ENCODE measurements around the gene OLFML2A.

Gene OLFML2A

DNA sequence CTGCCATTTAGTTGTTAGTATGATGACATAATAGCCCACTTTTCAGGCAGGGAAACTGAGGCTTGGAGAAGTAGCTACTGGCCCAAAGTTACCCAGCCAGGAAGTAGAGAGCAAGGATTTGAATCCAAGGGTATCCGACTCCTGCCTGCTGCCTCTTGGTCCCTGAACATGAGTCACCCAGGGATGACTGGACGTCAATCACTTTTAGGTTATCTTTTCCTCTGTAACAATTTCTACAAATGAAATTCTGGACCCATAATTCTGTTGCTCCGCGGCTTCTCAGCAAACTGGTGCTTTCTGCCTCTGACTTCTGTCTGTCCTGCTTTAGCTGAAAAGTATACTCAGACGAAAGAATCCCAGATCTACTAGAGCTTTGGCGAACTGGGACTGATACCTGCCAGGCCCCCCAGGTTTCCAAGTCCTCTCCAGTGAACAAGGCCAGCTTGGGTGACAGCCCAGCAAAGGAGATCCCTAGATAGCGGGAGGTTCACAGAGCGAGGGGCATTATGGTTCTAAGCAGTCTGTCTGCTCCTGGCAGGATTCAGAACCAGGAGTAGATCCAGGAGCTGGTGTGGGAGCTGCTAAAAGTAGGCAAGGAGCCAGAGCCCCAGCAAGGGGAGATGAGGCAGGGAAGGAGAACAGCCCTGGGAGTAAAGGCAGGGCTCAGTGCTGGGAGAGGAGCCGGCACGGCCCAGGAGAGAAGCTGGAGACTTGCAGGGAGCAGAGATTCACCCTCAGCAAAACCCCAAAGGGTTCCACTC lies 20.6 kb downstream of the OLFML2A start:
- DNase-seq (ENCODE audit: low read depth, low spot score) = no peak

DNA sequence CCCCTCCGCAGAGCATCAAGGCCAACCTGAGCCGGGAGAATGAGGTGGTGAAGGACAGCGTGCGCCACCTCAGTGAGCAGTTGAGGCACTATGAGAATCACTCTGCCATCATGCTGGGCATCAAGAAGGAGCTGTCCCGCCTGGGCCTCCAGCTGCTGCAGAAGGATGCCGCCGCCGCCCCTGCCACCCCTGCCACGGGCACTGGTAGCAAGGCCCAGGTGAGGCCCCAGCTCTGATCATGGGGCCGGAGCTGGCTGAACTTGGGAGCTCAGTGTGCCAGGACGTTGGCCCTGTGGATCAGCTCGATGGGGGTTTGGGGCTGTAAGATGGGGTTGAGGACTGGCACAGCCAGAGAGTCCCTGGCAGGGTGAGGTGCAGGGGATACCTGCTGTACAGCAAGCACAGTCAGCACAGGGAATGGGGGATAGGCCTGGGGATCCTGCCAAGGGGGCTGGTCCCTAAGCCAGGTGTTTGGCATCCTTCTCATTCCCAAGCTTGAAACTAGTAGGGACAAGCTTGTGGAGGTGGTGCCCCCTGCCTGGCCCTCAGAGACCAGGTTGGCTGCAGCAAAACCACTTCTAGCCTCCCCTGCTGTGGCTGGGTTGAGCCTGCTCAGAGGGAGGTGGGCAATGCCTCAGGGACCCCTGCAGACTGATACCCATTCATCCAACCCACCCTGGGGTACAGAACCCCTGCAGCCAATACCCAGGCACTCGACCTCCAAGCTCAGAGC lies 22.5 kb downstream of the OLFML2A start:
- DNase-seq (ENCODE audit: low read depth, low spot score) = no peak

DNA sequence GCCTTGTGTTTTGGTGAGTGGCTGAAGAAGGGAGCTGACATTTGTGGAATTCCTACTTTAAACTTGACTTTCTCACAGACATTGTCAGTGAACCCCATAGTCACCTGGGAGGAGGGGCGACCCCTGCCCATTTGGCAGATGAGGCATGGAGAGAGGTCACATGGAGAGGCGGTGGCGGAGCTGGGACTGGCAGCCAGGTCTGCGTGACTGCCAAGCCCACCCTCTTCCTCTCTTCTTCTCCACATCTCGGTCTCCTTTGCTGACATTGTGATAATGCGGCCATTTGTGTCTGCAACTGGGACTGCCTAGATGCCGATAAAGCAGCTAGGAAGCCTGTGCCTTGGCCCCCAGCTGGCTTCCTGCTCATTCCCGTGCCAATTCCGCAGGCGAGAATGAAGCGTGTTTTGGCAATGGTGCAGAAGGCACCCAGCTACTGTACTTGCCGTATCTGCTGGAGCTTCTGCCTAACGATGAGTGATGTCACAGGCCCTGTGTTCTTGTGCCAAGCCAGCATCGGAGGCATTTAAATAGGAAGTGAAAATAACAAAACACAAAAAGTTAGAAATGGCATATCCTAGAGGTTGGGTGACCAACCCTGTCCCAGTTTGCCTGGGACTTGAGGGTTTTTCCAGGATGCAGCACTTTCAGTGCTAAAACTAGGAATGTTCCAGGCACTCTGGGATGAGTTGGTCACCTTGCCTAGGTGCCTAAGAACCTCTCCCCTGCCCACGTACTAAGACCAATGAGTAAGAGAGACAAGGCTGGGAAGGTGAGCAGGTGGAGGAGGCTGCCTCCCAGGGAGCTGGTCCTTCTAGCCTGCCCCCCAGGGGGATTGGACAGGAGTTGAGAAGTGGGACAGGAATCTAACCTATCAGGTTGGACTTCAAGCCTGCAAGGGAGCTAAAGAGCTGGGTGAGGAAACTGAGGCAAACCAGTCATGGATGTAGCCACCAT lies 23.6 kb downstream of the OLFML2A start:
- DNase-seq (ENCODE audit: low read depth, low spot score) = no peak

DNA sequence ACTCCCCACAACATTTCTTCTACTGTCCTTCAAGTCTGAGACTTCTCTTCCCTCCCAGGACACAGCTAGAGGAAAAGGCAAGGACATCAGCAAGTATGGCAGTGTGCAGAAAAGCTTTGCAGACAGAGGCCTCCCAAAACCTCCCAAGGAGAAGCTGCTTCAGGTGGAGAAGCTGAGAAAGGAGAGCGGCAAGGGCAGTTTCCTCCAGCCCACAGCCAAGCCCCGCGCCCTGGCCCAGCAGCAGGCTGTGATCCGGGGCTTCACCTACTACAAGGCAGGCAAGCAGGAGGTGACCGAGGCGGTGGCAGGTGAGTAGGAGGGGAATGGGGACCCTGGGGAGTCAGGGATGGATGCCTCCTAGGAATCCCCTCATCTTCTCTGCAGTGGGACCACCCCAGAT lies 24.4 kb downstream of the OLFML2A start:
- no peak for DNase-seq (ENCODE audit: low read depth, low spot score)

DNA sequence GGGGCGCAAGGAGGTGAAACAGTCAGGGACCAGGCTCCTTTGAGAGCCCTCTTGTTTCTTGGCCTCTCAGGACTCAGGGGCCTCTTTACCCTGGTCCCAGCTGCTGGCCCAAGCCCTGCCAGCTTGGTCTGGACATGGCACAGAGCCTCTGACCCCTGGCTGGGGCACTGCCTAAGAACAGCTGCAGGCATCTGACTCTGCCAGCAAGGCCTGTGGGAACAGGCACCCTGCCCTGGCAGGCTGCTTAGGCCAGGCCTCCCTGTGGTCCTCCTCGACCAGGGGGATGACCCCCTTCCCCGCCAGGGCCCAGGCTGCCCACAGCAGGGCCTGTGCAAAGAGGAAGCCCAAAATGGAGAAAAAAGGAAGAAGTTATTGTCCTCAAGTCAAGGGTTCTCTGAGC lies 25.5 kb downstream of the OLFML2A start:
- no peak for DNase-seq (ENCODE audit: low read depth, low spot score)

DNA sequence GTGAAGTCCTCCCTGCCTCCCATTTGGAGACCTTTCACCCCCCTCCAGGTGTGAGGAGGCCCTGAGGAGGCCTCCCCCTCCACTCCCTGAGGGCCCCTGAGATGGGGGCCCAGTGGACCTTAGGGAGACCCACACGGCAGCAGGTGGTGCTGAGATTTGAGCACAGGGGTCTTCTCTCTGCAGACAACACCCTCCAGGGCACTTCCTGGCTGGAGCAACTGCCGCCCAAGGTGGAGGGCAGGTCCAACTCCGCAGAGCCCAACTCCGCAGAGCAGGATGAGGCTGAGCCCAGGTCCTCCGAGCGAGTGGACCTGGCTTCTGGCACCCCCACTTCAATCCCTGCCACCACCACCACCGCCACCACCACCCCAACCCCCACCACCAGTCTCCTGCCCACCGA lies 27.0 kb downstream of the OLFML2A start:
- no peak for DNase-seq (ENCODE audit: low read depth, low spot score)

DNA sequence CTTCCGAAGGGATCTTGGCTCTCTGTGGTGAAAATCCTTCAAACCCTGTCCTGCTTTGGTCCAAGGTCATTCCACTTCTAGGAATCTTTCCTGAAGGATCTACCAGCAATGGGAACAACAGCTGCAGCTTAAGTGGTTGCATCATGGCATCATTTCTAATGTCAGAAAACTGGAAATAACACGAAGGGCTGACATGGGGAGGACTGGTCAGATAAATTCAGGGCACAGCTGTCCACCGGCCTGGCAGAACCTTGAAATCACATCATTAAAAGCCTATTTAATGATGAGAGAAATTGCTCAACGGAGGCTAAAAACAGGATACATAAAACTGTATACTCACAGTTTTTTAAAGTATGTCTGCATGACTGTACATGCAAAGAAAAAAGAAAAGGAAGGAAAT lies 28.3 kb downstream of the OLFML2A start:
- DNase-seq (ENCODE audit: low read depth, low spot score) = no peak

DNA sequence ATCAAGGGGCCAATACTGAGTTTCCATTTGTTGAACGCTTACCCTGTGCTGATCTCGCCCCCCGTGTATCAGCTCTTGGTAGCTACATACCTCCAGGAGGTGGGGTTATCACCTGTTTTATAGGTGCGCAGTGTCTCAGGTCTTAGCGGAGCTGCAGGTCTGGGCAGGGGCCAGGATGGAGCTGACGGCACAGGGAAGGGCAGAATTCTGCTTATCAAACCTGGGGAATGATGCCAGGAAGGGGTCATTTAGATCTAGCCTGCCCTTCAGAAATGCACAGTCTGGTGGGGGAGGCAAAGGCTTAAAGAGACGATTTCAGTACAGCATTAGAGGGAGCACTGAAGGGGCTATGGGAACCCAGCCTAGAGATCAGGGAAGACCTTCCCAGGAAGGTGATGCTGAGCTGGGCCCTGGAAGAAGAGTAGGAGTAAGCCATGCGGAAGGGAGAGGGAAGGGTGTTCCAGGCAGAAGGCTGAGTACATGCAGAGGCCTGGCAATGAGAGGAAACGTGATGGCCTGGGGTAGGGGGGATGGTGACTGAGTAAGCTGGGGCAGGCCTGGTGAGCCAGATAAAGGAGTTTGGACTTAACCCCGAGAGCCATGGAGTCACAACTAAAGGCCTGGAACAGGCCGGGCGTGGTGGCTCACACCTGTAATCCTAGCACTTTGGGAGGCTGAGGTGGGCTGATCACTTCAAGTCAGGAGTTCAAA lies 31.5 kb downstream of the OLFML2A start:
- no peak for DNase-seq (ENCODE audit: low read depth, low spot score)

DNA sequence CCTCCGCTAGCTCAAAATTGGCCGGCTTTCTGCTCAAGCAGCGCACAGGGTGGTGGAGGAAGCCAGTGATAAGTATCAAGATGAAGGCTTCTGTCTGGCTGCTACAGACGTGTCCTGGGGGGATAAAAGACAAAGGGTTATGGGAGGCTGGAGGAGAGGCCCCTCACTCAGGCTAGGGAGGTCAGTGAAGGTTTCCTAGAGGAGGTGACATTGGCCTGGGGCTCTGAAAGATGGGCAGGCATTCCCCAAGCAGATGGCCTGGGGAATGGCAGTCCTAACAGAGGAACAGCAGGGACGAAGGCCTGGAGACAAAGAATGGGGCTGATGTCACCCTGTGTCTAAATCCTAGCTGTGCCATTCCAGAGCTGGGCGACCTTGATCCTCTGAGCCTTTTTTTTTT lies 32.3 kb downstream of the OLFML2A start:
- no peak for DNase-seq (ENCODE audit: low read depth, low spot score)

DNA sequence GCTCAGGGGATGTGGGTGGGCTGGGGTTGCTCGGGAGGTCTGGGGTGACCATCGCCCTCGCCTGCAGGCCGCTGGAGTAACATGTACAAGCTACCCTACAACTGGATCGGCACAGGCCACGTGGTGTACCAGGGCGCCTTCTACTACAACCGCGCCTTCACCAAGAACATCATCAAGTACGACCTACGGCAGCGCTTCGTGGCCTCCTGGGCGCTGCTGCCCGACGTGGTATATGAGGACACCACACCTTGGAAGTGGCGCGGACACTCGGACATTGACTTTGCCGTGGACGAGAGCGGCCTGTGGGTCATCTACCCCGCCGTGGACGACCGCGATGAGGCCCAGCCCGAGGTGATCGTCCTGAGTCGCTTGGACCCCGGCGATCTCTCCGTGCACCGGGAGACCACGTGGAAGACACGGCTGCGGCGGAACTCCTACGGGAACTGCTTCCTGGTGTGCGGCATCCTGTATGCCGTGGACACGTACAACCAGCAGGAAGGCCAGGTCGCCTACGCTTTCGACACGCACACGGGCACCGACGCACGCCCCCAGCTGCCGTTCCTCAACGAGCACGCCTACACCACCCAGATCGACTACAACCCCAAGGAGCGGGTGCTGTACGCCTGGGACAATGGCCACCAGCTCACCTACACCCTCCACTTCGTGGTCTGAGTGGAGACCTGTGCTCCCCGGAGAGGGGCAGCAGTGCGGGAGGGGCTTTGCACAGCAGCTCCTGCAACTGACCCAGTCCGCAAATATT lies 33.0 kb downstream of the OLFML2A start:
- no peak for DNase-seq (ENCODE audit: low read depth, low spot score)

DNA sequence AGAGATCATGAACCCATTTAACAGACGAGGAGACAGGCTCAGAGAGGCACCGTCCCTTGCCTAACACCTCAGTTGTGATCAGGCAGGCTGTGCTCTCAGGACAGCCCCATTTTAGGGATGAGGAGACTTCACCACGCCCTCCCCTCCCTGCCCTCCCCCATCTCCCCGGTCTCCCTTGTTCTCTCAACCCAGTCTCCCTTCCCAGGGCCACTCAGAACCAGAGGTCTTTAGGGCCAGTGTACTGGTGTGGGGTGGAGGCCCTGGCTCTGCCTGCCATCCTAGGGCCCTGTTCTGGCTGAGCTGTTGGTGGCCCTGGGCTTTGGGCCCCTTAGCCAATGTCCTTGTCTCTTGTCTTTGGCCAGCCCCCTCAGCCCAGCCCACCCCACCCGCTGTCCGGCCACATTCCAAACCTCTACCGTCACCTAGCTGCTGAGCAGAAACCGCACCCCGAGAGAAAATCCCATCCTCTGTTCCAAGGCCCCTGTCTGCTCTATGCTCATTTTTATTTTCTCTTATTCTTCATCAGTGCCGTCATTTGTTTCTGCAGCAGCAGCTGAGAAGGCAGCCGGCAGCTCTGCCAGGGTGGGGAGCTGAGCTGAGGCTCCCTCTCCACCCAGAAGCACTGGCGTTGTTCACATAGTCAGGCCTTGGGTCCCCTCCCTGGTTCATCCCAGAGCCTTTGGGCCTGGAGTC lies 33.9 kb downstream of the OLFML2A start:
- DNase-seq (ENCODE audit: low read depth, low spot score) = peak; percentile 61

DNA sequence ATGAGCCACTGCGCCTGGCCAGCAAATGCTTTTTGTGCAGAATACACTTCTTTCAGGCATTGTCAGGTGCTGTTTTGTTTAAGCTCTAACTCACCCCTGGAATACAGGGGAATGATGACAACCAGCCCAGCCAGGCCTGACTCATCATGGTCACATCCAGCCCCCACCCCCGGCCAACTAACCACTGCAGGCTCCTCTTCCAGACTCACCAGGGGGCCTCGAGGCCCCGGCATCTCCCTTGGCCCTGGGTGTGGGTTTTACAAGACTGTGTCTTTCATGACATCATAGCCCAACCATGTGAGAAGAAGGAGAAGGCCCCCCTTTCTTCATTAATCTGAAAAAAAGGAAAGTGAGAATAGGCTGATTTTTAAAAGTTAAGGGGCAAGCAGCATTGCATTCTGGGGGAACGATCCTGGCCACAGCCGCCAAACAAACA lies 35.5 kb downstream of the OLFML2A start:
- peak; percentile 96 for DNase-seq (ENCODE audit: low read depth, low spot score)

DNA sequence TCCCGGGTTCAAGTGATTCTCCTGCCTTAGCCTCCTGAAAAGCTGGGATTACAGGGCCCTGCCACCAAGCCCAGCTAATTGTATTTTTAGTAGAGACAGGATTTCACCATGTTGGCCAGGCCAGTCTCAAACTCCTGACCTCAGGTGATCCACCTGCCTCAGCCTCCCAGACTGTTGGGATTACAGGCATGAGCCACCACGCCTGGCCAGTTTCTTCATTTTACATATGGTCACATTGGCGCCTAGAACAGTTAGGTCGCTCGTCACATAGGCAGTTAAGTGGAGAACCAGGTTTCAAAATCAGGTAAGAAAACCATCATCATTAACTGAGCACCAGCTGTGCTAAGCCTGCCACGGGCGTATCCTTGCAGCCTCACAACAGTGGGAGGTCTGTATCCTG lies 36.1 kb downstream of the OLFML2A start:
- DNase-seq (ENCODE audit: low read depth, low spot score) = no peak

DNA sequence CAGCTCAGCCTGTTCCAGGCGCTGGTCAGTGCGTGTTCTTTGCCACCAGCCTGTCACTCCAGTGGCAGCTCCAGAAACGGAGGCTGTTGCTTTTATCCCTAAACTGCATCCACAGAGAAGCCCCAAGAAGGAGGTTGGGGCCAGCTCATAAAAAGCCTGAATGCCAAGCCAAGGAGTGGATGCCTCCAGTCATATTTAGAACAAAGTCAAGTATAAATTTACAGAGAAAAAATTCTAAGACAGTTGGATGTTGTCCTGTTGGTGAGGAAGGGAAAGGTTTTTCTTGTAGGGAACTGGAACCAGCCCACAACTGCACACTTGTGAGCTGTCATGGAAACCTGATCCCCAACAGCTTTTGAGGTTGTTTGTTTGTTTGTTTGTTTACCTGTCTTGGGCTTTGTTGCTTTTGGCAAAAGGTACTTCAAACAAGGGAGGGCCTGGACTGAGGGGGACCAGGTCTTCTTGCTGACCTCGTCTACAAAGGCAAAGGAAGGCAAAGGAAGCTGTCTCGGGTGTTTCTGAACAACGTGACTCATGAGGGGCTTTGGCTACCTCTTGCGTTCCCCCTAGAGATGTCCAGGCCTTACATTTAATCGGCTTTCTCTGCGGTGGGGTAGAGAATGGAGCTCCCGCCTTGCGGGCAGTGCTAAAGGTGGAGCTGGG lies 36.7 kb downstream of the OLFML2A start:
- DNase-seq (ENCODE audit: low read depth, low spot score) = no peak

DNA sequence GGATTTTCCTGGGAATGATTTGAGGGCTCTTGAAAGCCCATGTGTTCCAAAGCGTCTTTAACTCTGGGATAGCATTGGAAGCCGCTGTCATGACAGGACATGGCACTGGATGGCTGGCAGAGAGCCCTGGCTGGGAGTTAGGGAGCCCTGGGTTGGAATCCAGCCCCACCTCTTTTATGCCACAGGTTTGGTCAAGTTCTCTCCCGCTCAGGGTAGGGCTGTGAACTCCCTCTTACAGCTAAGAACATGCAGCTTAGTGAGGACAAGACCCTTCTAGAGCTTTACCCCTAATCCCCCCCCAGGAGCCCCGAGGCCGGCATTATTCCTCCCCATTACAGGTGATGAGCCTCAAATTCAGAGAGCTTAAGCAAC lies 37.2 kb downstream of the OLFML2A start:
- DNase-seq (ENCODE audit: low read depth, low spot score) = no peak

DNA sequence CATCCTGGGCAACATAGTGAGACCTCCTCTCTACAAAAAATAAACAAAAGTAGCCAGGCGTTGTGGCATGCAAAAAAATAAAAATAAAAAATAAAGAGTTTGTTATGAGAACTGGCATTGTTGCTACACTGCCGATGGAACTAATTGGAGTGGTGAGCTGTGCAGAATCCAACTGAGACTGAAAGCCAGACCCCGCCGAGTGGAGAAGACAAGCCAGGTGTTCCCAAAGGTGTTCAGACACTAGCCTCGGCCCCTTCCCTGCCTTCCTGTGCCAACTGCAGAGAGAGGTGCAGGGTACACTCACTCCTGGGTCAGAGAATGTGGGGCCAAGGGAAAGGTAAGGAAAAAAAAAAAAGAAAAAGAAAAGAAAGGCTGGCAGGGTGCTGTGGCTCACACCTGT lies 38.7 kb downstream of the OLFML2A start:
- no peak for DNase-seq (ENCODE audit: low read depth, low spot score)

DNA sequence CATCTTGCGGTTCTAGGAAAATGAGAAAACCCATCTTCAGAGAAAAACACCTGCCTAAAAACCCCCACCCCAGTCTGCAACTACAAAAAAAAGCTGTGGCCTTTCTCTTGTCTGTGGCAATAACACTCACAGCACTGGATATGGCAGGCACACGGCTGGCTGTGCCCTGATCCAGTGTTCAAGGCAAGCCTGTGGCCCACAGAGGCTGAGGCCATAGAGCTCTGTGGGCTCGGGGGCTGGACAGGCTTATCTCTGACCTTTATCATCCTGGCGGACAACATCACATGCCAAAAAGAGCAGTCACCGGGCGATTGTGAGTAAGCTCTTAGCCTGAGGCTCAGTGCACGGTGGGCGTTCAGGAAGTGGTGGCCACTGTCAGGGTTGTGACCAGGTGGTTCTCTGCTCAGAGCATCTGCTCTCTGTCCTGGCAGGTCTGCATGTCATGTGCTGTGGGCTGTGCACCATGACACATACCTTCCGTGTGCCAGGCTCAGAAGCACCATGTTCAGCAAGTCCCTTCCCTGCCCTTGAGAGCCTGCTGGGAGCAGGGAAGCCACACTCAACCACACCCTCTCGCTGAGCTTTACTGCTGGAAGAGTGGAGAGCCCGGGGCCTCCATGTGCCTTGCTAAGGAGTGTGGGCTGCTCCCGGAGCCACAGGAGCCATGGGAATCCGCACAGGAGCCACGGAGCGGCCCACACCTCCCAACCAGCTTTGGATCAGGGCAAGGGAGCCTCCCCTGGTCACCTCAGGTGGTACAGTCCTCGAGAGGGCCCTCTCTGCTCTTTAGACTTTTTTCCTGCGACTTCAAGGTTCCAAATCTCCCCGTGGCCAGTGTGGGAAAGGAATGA lies 41.7 kb downstream of the OLFML2A start:
- no peak for DNase-seq (ENCODE audit: low read depth, low spot score)

DNA sequence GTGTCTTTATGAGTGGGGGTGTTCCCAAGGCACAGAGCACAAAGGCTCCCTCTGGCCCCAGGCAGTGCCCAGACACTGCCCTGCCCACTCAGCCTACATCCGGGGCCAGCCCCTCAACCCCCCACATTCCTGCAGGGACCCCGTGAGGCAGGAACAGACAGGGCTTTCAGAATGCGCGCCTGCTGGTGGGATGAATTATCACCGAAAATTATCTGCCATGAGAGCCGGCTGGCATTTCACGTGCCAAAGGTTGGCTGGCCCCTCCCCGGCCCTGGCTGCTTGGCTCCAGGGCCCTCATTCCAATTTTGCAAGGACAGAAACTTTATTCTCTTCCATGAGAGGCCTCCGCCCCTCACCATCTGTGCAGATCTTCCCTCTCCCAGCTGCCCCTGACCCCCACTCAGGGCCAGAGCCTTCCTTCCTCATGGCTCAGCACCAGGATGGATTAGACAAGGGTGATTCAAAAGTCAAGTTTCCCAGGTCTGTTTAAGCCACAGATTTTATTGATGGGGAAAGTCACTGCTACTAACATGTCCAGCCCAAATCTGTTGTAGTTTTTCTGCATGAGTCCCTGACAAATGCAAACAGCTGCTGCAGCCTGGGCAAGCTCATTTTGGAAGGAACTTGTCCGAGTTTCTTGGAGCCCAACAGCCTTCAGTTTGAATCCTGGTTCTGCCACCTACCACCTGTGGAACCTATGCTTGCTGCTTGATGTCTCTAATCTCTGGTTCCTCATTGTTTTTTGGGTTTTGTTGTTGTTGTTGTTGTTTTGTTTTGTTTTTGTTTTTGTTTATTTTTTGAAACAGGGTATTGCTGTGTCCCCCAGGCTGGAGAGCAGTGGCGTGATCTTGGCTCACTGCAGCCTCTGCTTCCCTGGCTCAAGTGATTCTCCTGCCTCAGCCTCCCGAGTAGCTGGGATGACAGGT lies 44.0 kb downstream of the OLFML2A start:
- no peak for DNase-seq (ENCODE audit: low read depth, low spot score)

Measured in brain pericyte (primary cell).